Measurements from ENCODE around the gene GRID2.
"Not testable (repeated sequence)": the region's sequence is repeated elsewhere in the genome, so short reads cannot be mapped to it uniquely, and the experiment has no call there.

- TF ChIP-seq EP300 (conservative IDR thresholded peaks at IDR 0.05; ENCODE audit: poor library complexity, severe bottlenecking); CTCF (IDR thresholded peaks at IDR 0.05; ENCODE audit: poor library complexity, severe bottlenecking); EZH2 (IDR thresholded peaks at IDR 0.05; ENCODE audit: borderline replicate concordance, insufficient read depth, low read length, poor library complexity, severe bottlenecking); SMC3 (conservative IDR thresholded peaks at IDR 0.05; ENCODE audit: poor library complexity); POLR2AphosphoS5 (IDR thresholded peaks at IDR 0.05); TAF1 (IDR thresholded peaks at IDR 0.05; ENCODE audit: low read depth); MXI1 (conservative IDR thresholded peaks at IDR 0.05; ENCODE audit: poor library complexity, severe bottlenecking): not testable (repeated sequence)
These were observed 138.4 kb downstream of the GRID2 start for GRCh38 chr4:92442131-92442530.

Measured in neural cell (in vitro differentiated cells).